Measurements from ENCODE around the gene KCNS3. TPM values are rescaled to one million over a fixed set of nuclear protein-coding genes. Genes with fewer than 3 reads are reported as not detected.

Gene KCNS3
- total and polyA plus RNA-seq, 8 donors: 3.3 to 16.4 (median 6.1) TPM

- H3K27ac ChIP-seq: no peak overlapping the region
- no peak for FAIRE-seq
- H3K4me3 ChIP-seq: no peak overlapping the region
- no peaks in the 10 kb centered on the region for H3K36me3 ChIP-seq
- no peaks in the 10 kb centered on the region for H3K4me1 ChIP-seq
- no peak for TF ChIP-seq CTCF (IDR thresholded peaks at IDR 0.05)
- WGBS, 2 donors: 51 to 54% methylated on average over 3 of the region's 3 CpGs
- no peaks in the 10 kb centered on the region for H3K9me3 ChIP-seq
- DNase-seq: no peak
- H3K27me3 ChIP-seq: no peaks in the 10 kb centered on the region
- intact Hi-C loops (cut with DNase I): no loop called here
- ATAC-seq: no peak
Observed at GRCh38 chr2:17966798-17967197, 88.3 kb downstream of the KCNS3 start.

- no peak for DNase-seq
- no peak for ATAC-seq
- intact Hi-C loops (cut with DNase I): no loop called here
- Histone ChIP-seq H3K4me3 (no peak overlapping the region), H3K27me3 (no peaks in the 10 kb centered on the region), H3K9me3 (no peaks in the 10 kb centered on the region), H3K27ac (no peak overlapping the region), H3K4me1 (no peaks in the 10 kb centered on the region), H3K36me3 (no peaks in the 10 kb centered on the region)
- FAIRE-seq: no peak
- no peak for TF ChIP-seq CTCF (IDR thresholded peaks at IDR 0.05)
- WGBS, 2 donors: 74 to 87% methylated on average over 3 of the region's 3 CpGs
Observed at GRCh38 chr2:17969661-17970060, 91.2 kb downstream of the KCNS3 start.

- Histone ChIP-seq H3K27ac (no peak overlapping the region), H3K4me1 (no peaks in the 10 kb centered on the region), H3K4me3 (no peak overlapping the region), H3K9me3 (no peaks in the 10 kb centered on the region), H3K36me3 (no peaks in the 10 kb centered on the region), H3K27me3 (no peaks in the 10 kb centered on the region)
- DNase-seq: no peak
- WGBS, 2 donors: 51 to 58% methylated on average over 3 of the region's 3 CpGs
- intact Hi-C loops (cut with DNase I): no loop called here
- TF ChIP-seq CTCF (IDR thresholded peaks at IDR 0.05): no peak
- ATAC-seq: no peak
- FAIRE-seq: no peak
Observed at GRCh38 chr2:17971531-17972125, 93.2 kb downstream of the KCNS3 start.

DNA sequence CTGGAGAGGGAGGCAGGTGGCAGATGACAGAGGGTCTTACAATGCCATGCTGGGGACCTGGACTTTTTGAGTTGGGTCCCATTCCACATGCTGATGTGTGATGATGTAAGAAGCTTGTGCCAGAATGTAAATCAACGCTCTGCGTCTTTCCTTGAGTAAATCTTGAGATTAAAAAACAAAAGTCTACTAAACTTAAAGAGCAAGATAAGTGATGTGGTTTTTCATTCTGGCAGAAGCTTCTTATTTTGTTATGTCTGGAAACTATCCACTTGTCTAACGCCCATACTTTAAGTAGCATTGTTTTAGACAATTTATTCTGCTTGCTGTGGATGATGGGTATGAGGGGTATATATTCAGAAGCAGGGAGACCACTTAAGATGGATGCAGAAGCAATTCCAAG, 94.5 kb downstream of the KCNS3 start:
- TF ChIP-seq CTCF (IDR thresholded peaks at IDR 0.05): no peak
- no peak for FAIRE-seq
- ATAC-seq: no peak
- no peaks in the 10 kb centered on the region for H3K36me3 ChIP-seq
- 79 to 83% methylated on average over 3 of the region's 3 CpGs for WGBS, 2 donors
- no peak for DNase-seq
- no peak overlapping the region for H3K27ac ChIP-seq
- intact Hi-C loops (cut with DNase I): no loop called here
- H3K4me1 ChIP-seq: no peaks in the 10 kb centered on the region
- no peaks in the 10 kb centered on the region for H3K27me3 ChIP-seq
- H3K9me3 ChIP-seq: no peaks in the 10 kb centered on the region
- H3K4me3 ChIP-seq: no peak overlapping the region

DNA sequence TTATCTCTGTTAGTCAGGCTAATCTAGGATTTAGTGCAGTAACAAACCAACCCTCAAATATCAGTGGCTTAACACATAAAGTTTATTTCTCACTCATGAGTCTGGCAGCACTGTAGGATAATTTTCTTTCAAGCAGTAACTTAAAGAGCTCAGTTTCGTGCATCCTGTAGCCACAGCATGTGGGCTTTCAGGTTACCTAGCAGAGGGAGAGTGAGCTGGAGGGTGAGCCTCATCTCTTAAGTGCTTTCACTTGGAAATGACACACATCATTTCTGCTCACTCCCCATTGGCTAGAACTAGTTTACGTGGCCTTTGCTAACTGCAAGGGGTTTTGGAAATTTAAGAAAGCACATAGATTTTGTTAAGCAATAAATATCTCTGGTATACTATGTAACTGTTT, 96.9 kb downstream of the KCNS3 start:
- Histone ChIP-seq H3K27ac (no peak overlapping the region), H3K4me3 (no peak overlapping the region), H3K36me3 (no peaks in the 10 kb centered on the region), H3K4me1 (no peaks in the 10 kb centered on the region), H3K27me3 (no peaks in the 10 kb centered on the region), H3K9me3 (no peaks in the 10 kb centered on the region)
- ATAC-seq (no peak), FAIRE-seq (no peak), DNase-seq (no peak)
- TF ChIP-seq CTCF (IDR thresholded peaks at IDR 0.05): no peak
- 70 to 74% methylated on average over 2 of the region's 2 CpGs for WGBS, 2 donors
- intact Hi-C loops (cut with DNase I): no loop called here

All from pancreas (tissue), 10 donors.